OCI-M2 (cell line): ENCODE results near the gene HSP90AB1.

ENCODE experiments used
- DNase-seq: peaks from one replicate; lab custom pipeline; 2025; ENCODE audit not compliant: unreplicated experiment; lab: John Stamatoyannopoulos, UW

HSP90AB1 gene

GRCh38 chr6:44285552-44286284, 38.8 kb downstream of the HSP90AB1 start:
- no peak for DNase-seq

DNA sequence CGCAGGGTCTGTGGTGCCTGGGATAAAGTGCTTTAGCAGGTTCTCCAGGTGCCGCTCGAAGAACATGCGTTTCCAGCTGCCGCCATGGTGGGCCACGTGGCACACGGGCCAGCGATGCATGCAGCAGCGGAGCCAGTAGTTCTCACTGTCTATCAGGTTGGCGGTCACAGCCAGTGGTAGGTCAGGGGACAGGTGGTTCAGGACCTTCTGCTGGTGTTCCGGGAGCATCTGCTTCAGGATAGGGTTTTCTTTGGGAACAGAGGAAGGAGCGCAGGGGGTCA, 39.3 kb downstream of the HSP90AB1 start:
- no peak for DNase-seq

DNA sequence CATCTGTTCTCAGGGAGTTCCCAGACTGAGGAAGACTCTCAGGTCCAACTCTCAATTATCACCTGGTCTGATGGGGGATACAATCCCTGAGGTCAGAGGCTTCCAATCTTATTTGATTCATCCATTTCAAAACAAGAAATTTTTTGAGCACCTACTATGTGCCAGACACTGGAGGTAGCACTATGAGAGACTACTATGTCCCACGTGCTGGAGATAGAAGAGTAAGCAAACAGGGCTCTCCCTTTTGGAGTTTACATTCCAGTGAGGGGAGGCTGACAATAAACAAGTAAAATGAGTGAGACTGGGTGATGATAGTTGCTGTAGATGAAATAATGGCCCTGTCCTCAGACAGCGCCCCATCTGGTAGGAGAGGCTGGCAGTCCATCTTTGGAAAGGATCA, 39.8 kb downstream of the HSP90AB1 start:
- DNase-seq: no peak

GRCh38 chr6:44289726-44290260, 42.9 kb downstream of the HSP90AB1 start:
- no peak for DNase-seq

- DNase-seq: no peak
Observed at GRCh38 chr6:44291841-44292240, 44.9 kb downstream of the HSP90AB1 start.

- no peak for DNase-seq
Observed at GRCh38 chr6:44292661-44293365, 45.9 kb downstream of the HSP90AB1 start.

GRCh38 chr6:44294832-44295791, 48.2 kb downstream of the HSP90AB1 start:
- no peak for DNase-seq

DNA sequence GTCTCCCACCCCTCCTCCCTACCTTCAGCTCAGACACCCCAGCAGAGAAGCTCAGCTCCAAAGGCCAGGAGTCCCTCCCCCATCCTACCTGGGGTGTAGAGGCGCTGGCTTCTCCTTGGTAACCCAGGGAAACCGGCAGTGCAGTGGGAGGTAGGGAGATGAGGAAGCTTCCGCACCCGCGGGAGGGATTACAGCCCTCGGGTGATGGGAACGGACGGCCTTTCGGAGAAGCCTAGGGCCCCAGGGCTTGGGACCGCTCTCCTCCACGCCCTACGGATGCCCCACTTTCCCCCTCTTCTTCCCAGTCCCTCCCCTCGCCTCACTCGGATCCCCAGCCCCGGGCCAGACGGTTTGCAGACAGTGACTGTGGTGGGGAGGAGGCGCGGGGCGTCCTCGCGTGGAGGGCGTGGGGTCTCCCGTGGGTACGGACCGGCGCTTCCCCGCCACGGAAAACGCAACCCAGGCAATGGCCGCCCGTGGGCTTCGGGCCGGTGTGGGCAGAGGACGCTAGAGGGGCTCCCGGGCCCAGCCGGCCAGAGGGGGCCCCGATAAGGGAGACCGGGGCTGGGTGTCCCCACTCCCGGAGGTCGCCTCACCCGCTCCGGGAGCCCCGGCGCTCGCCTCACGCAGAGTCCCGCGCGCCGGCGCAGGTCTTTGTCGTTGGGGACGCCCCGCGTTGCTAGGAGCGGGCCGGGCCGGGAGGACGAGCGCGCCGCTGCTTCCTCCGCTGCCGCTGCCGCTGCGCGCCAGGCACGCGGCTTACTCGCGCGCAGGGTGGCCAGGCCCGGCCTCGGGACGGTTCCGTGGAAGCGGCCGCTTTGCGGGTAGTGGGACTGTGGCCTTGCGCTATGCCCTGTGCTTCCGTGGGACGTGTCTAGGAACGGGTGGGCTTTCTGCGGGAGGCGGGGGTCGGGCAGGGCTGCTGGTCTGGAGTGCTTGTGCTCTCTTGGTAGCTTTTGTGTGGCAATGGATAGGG, 50.5 kb downstream of the HSP90AB1 start:
- no peak for DNase-seq

- no peak for DNase-seq
Observed at GRCh38 chr6:44298055-44298803, 51.3 kb downstream of the HSP90AB1 start.

- DNase-seq: no peak
Observed at GRCh38 chr6:44298864-44299263, 52.0 kb downstream of the HSP90AB1 start.

DNA sequence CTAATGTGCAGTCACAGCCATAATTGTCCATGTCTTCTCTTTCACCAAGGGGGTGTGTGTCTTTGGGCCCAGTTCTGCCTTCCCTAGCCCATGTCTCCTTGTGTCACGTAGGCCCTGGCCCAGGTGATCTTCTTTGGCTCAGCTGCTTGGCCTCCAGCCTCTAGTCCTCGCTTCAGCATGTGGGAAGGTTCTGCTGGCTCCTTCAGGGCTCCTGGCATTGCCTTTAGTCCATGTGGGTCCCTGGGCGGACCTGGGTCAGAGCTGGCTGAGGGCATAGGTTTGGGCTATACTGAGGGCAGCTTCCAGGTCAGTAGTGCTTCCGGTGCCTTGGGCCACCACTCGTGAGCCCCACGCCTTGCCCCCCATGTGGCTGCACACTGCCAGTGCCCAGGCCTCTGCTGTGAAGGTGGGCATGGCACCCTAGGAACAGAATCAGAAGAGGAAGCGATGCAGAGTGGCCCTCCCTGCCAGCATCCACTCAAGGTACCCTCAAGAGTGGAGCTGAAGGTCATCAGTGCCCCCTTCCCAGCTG, 53.5 kb downstream of the HSP90AB1 start:
- no peak for DNase-seq

GRCh38 chr6:44301106-44301505, 54.2 kb downstream of the HSP90AB1 start:
- no peak for DNase-seq

GRCh38 chr6:44301782-44302564, 55.1 kb downstream of the HSP90AB1 start:
- no peak for DNase-seq

GRCh38 chr6:44302856-44303255, 56.0 kb downstream of the HSP90AB1 start:
- no peak for DNase-seq
